Activated CD4-positive, alpha-beta T cell treated with anti-CD3 and anti-CD28 coated beads for 36 hours (primary cell): ENCODE measurements around the gene NSD1. TPM values are rescaled to one million over a fixed set of nuclear protein-coding genes. Genes with fewer than 3 reads are reported as not detected.
A peak's percentile ranks its signal among the peaks of the same experiment; 100 is the strongest.

Experiments
- ATAC-seq: fragments of 200-7000 bp; cut with Tn5 transposase; one replicate; pipeline ENCODE4 v1.10.0; 2021; ENCODE audit warnings: mild to moderate bottlenecking, moderate library complexity
- CTCF ChIA-PET: fragments of 350-600 bp; sonication (Branson Sonifier 250); formaldehyde crosslinking; loops from one replicate; lab custom pipeline; 2021; ENCODE audit warnings: antibody characterized with exemption; lab: Charles Lee
- POLR2A ChIA-PET: fragments of 350-600 bp; sonication (Branson Sonifier 250); formaldehyde crosslinking; loops from one replicate; lab custom pipeline; 2021; ENCODE audit warnings: antibody characterized with exemption, inconsistent platforms; lab: Charles Lee
- DNase-seq: peaks from one replicate; pipeline ENCODE4 v3.0.0-alpha.2; 2020
- H3K27ac Mint-ChIP-seq: one replicate; pipeline ENCODE4 v1.8.0; 2021; ENCODE audit warnings: mixed read lengths
- H3K27me3 Mint-ChIP-seq: one replicate; pipeline ENCODE4 v1.8.0; 2021; ENCODE audit warnings: mixed read lengths
- H3K36me3 Mint-ChIP-seq: one replicate; pipeline ENCODE4 v1.8.0; 2021; ENCODE audit warnings: low read depth, mixed read lengths
- H3K4me1 Mint-ChIP-seq: one replicate; pipeline ENCODE4 v1.8.0; 2021; ENCODE audit warnings: mixed read lengths
- H3K4me3 Mint-ChIP-seq: one replicate; pipeline ENCODE4 v1.8.0; 2021; ENCODE audit warnings: mild to moderate bottlenecking, moderate library complexity, mixed read lengths
- H3K9me3 Mint-ChIP-seq: one replicate; pipeline ENCODE4 v1.8.0; 2021; ENCODE audit warnings: low read depth, mixed read lengths
- intact Hi-C, 2 experiments: fragments of 100-400 bp; cut with DNase I in 1 of 2; cut with micrococcal nuclease in 1 of 2; formaldehyde crosslinking; loops; one replicate each; pipeline versions ENCODE4 v1.14.2 to v1.15.1; 2022 to 2024; cut with DNase I, micrococcal nuclease
- total RNA-seq, 2 experiments: library from RNA; stranded (reverse); gene quantifications; one replicate each; pipeline ENCODE4 v1.2.3, GENCODE V29; 2021

Gene NSD1
- total RNA-seq, 2 experiments from 2014 or later, result 65.6 to 68.2 TPM

- no peaks in the 10 kb centered on the region for H3K4me1 Mint-ChIP-seq
- H3K27me3 Mint-ChIP-seq, result no peaks in the 10 kb centered on the region
- ChIA-PET POLR2A (no interaction called here), CTCF (interaction anchor here (0.7 kb wide), 1 partner anchor 21 kb away, joined by 3 read pairs; no protein-coding TSS in a partner anchor)
- no peaks in the 10 kb centered on the region for H3K9me3 Mint-ChIP-seq
- H3K4me3 Mint-ChIP-seq, result no peak overlapping the region
- no peak overlapping the region for H3K27ac Mint-ChIP-seq
- intact Hi-C loops, result no loop called here
- DNase-seq (no peak), ATAC-seq (no peak)
- H3K36me3 Mint-ChIP-seq, result peaks cover 40% of the 10 kb centered on the region
Measured at GRCh38 chr5:177209610-177210009, 76.0 kb downstream of the NSD1 start.

DNA sequence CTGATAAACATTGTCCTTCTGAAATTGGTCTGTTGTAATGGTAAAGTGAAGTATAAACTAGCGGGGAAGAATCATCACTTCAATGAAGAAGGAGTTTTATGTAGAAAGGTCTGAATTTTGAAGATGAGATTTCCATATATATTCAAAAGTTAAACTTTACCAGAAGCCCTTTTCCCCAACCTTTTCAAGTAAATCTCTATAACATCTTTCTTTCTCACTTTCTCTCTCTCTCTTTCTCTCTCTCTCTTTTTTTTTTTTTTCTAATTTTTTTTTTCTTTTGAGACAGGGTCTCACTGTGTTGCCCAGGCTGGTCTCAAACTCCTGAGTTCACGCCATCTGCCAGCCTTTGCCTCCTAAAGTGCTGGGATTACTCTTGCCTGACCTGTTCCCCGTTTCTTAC lies 78.7 kb downstream of the NSD1 start:
- CTCF ChIA-PET, result no interaction called here
- Mint-ChIP-seq H3K4me3 (no peak overlapping the region), H3K27me3 (no peaks in the 10 kb centered on the region), H3K9me3 (no peaks in the 10 kb centered on the region), H3K27ac (no peak overlapping the region), H3K4me1 (no peaks in the 10 kb centered on the region), H3K36me3 (peaks cover 37% of the 10 kb centered on the region)
- POLR2A ChIA-PET, result no interaction called here
- DNase-seq, result no peak
- no peak for ATAC-seq
- intact Hi-C loops, result no loop called here

- Mint-ChIP-seq H3K4me1 (peaks cover 27% of the 10 kb centered on the region), H3K36me3 (peaks cover 25% of the 10 kb centered on the region), H3K9me3 (no peaks in the 10 kb centered on the region), H3K27me3 (no peaks in the 10 kb centered on the region), H3K27ac (no peak overlapping the region), H3K4me3 (no peak overlapping the region)
- POLR2A ChIA-PET, result no interaction called here
- ATAC-seq (no peak), DNase-seq (no peak)
- intact Hi-C loops, result no loop called here
- CTCF ChIA-PET, result no interaction called here
Measured at GRCh38 chr5:177220576-177220975, 87.0 kb downstream of the NSD1 start.

- no peak overlapping the region for H3K4me3 Mint-ChIP-seq
- H3K36me3 Mint-ChIP-seq, result peaks cover 25% of the 10 kb centered on the region
- ChIA-PET CTCF (interaction anchor here (1.3 to 1.6 kb wide), 2 partner anchors 34 to 108 kb away, joined by 3 to 4 read pairs; no protein-coding TSS in a partner anchor), POLR2A (no interaction called here)
- H3K27me3 Mint-ChIP-seq, result no peaks in the 10 kb centered on the region
- no peaks in the 10 kb centered on the region for H3K9me3 Mint-ChIP-seq
- H3K4me1 Mint-ChIP-seq, result peaks cover 27% of the 10 kb centered on the region
- DNase-seq, result no peak
- intact Hi-C loops, result no loop called here
- no peak overlapping the region for H3K27ac Mint-ChIP-seq
- no peak for ATAC-seq
Measured at GRCh38 chr5:177222269-177222668, 88.7 kb downstream of the NSD1 start.

GRCh38 chr5:177225798-177226197 lies 92.2 kb downstream of the NSD1 start:
- ChIA-PET CTCF (interaction anchor here (1.7 kb wide), 1 partner anchor 112 kb away, joined by 4 read pairs; no protein-coding TSS in a partner anchor), POLR2A (no interaction called here)
- Mint-ChIP-seq H3K36me3 (peaks cover 23% of the 10 kb centered on the region), H3K27me3 (no peaks in the 10 kb centered on the region), H3K4me1 (peaks cover 12% of the 10 kb centered on the region), H3K9me3 (no peaks in the 10 kb centered on the region), H3K4me3 (no peak overlapping the region), H3K27ac (no peak overlapping the region)
- ATAC-seq, result no peak
- intact Hi-C loops, result no loop called here
- DNase-seq, result no peak

- no peak overlapping the region for H3K4me3 Mint-ChIP-seq
- POLR2A ChIA-PET, result no interaction called here
- H3K4me1 Mint-ChIP-seq, result peaks cover 7% of the 10 kb centered on the region
- CTCF ChIA-PET, result interaction anchor here (1.7 kb wide), 1 partner anchor 113 kb away, joined by 4 read pairs; no protein-coding TSS in a partner anchor
- H3K27me3 Mint-ChIP-seq, result no peaks in the 10 kb centered on the region
- no peak overlapping the region for H3K27ac Mint-ChIP-seq
- H3K9me3 Mint-ChIP-seq, result no peaks in the 10 kb centered on the region
- peaks cover 23% of the 10 kb centered on the region for H3K36me3 Mint-ChIP-seq
- ATAC-seq (no peak), DNase-seq (no peak)
- intact Hi-C loops, result no loop called here
Measured at GRCh38 chr5:177226860-177227259, 93.3 kb downstream of the NSD1 start.

- Mint-ChIP-seq H3K27me3 (no peaks in the 10 kb centered on the region), H3K36me3 (peaks cover 20% of the 10 kb centered on the region), H3K9me3 (no peaks in the 10 kb centered on the region), H3K27ac (no peak overlapping the region), H3K4me1 (peaks cover 10% of the 10 kb centered on the region), H3K4me3 (no peak overlapping the region)
- CTCF ChIA-PET, result no interaction called here
- intact Hi-C loops, result no loop called here
- DNase-seq (no peak), ATAC-seq (no peak)
- POLR2A ChIA-PET, result no interaction called here
Measured at GRCh38 chr5:177228751-177229150, 95.2 kb downstream of the NSD1 start.

GRCh38 chr5:177230660-177231059 lies 97.1 kb downstream of the NSD1 start:
- Mint-ChIP-seq H3K27ac (no peak overlapping the region), H3K27me3 (no peaks in the 10 kb centered on the region), H3K4me1 (peaks cover 8% of the 10 kb centered on the region), H3K36me3 (peaks cover 15% of the 10 kb centered on the region), H3K4me3 (no peak overlapping the region), H3K9me3 (no peaks in the 10 kb centered on the region)
- no peak for DNase-seq
- ChIA-PET CTCF (interaction anchor here (0.5 to 0.7 kb wide), 2 partner anchors 22 to 656 kb away, joined by 3 read pairs; no protein-coding TSS in a partner anchor), POLR2A (no interaction called here)
- intact Hi-C loops, result no loop called here
- ATAC-seq, result no peak

- Mint-ChIP-seq H3K4me3 (no peak overlapping the region), H3K27ac (no peak overlapping the region), H3K36me3 (peaks cover 16% of the 10 kb centered on the region), H3K27me3 (no peaks in the 10 kb centered on the region), H3K4me1 (peaks cover 8% of the 10 kb centered on the region), H3K9me3 (no peaks in the 10 kb centered on the region)
- no peak for ATAC-seq
- intact Hi-C loops, result no loop called here
- DNase-seq, result no peak
- POLR2A ChIA-PET, result interaction anchor here (0.5 kb wide), 1 partner anchor 13 kb away, joined by 3 read pairs; no protein-coding TSS in a partner anchor
- CTCF ChIA-PET, result interaction anchor here (0.9 kb wide), 1 partner anchor 117 kb away, joined by 3 read pairs; no protein-coding TSS in a partner anchor
Measured at GRCh38 chr5:177231479-177232250, 98.1 kb downstream of the NSD1 start.

GRCh38 chr5:177232358-177232757 lies 98.8 kb downstream of the NSD1 start:
- no peak for DNase-seq
- H3K4me1 Mint-ChIP-seq, result peaks cover 8% of the 10 kb centered on the region
- H3K9me3 Mint-ChIP-seq, result no peaks in the 10 kb centered on the region
- H3K27me3 Mint-ChIP-seq, result no peaks in the 10 kb centered on the region
- intact Hi-C loops, result no loop called here
- H3K36me3 Mint-ChIP-seq, result peaks cover 16% of the 10 kb centered on the region
- H3K27ac Mint-ChIP-seq, result peak overlapping the region; percentile 17
- ChIA-PET POLR2A (no interaction called here), CTCF (no interaction called here)
- H3K4me3 Mint-ChIP-seq, result no peak overlapping the region
- ATAC-seq, result no peak

GRCh38 chr5:177232761-177233160 lies 99.2 kb downstream of the NSD1 start:
- Mint-ChIP-seq H3K9me3 (no peaks in the 10 kb centered on the region), H3K4me1 (peaks cover 8% of the 10 kb centered on the region), H3K27me3 (no peaks in the 10 kb centered on the region), H3K4me3 (no peak overlapping the region), H3K36me3 (peaks cover 18% of the 10 kb centered on the region), H3K27ac (peak overlapping the region; percentile 17)
- intact Hi-C loops, result no loop called here
- CTCF ChIA-PET, result interaction anchor here (1.7 kb wide), 1 partner anchor 118 kb away, joined by 4 read pairs; no protein-coding TSS in a partner anchor
- DNase-seq, result no peak
- ATAC-seq, result no peak
- POLR2A ChIA-PET, result no interaction called here

GRCh38 chr5:177233206-177233605 lies 99.6 kb downstream of the NSD1 start:
- no peak overlapping the region for H3K4me3 Mint-ChIP-seq
- no peaks in the 10 kb centered on the region for H3K9me3 Mint-ChIP-seq
- DNase-seq, result no peak
- ATAC-seq, result no peak
- peaks cover 8% of the 10 kb centered on the region for H3K4me1 Mint-ChIP-seq
- H3K27ac Mint-ChIP-seq, result no peak overlapping the region
- CTCF ChIA-PET, result interaction anchor here (0.9 to 1.7 kb wide), 3 partner anchors 12 to 120 kb away, joined by 3 to 4 read pairs (median 4); no protein-coding TSS in a partner anchor
- H3K36me3 Mint-ChIP-seq, result peaks cover 22% of the 10 kb centered on the region
- H3K27me3 Mint-ChIP-seq, result no peaks in the 10 kb centered on the region
- POLR2A ChIA-PET, result no interaction called here
- intact Hi-C loops, result no loop called here
